Measurements from ENCODE around the gene SCFD2. TPM values are rescaled to one million over a fixed set of nuclear protein-coding genes. Genes with fewer than 3 reads are reported as not detected.
"Not testable (repeated sequence)": the region's sequence is repeated elsewhere in the genome, so short reads cannot be mapped to it uniquely, and the experiment has no call there.

The SCFD2 gene
- total RNA-seq, 2 donors from 2014 or later, result 19.3 to 26.7 TPM

- H3K36me3 Mint-ChIP-seq (ENCODE audit: low read depth), result no peaks in the 10 kb centered on the region
- H3K27ac Mint-ChIP-seq, result no peak overlapping the region
- ATAC-seq, result no peak
These were observed 143.9 kb downstream of the SCFD2 start for GRCh38 chr4:53221832-53222480.

DNA sequence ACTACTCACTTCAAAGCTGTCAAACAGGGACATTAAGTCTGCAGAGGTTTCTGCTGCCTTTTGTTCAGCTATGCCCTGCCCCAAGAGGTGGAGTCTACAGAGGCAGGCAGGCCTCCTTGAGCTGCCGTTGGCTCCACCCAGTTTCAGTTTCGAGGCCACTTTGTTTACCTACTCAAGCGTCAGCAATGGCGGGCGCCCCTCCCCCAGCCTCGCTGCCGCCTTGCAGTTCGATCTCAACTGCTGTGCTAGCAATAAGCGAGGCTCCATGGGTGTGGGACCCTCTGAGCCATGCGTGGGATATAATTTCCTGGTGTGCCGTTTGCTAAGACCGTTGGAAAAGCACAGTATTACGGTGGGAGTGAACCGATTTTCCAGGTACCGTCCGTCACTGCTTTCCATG lies 146.7 kb downstream of the SCFD2 start:
- not testable (repeated sequence) for DNase-seq; H3K27me3 Mint-ChIP-seq; H3K4me1 Mint-ChIP-seq; H3K9me3 ChIP-seq (ENCODE audit: control insufficient read depth, low read length, poor library complexity, severe bottlenecking); H3K36me3 Mint-ChIP-seq (ENCODE audit: low read depth); ATAC-seq; H3K27ac Mint-ChIP-seq; H3K4me3 Mint-ChIP-seq

More at GRCh38 chr4:53221832-53222480, 143.9 kb downstream of the SCFD2 start:
- Mint-ChIP-seq H3K27me3 (no peaks in the 10 kb centered on the region), H3K4me3 (no peak overlapping the region), H3K4me1 (no peaks in the 10 kb centered on the region)
- DNase-seq, result no peak
- H3K9me3 ChIP-seq (ENCODE audit: control insufficient read depth, low read length, poor library complexity, severe bottlenecking), result no peaks in the 10 kb centered on the region

- H3K9me3 ChIP-seq (ENCODE audit: control insufficient read depth, low read length, poor library complexity, severe bottlenecking), result no peaks in the 10 kb centered on the region
- ATAC-seq (no peak), DNase-seq (no peak)
- no peaks in the 10 kb centered on the region for H3K27me3 Mint-ChIP-seq
- no peak overlapping the region for H3K4me3 Mint-ChIP-seq
- H3K36me3 Mint-ChIP-seq (ENCODE audit: low read depth), result no peaks in the 10 kb centered on the region
- H3K4me1 Mint-ChIP-seq, result no peaks in the 10 kb centered on the region
- H3K27ac Mint-ChIP-seq, result no peak overlapping the region
These were observed 157.1 kb downstream of the SCFD2 start for GRCh38 chr4:53208753-53209152.

GRCh38 chr4:53205970-53206369 lies 159.9 kb downstream of the SCFD2 start:
- H3K9me3 ChIP-seq (ENCODE audit: control insufficient read depth, low read length, poor library complexity, severe bottlenecking), result no peaks in the 10 kb centered on the region
- Mint-ChIP-seq H3K36me3 (ENCODE audit: low read depth) (no peaks in the 10 kb centered on the region), H3K4me3 (no peak overlapping the region), H3K27ac (no peak overlapping the region), H3K4me1 (no peaks in the 10 kb centered on the region), H3K27me3 (no peaks in the 10 kb centered on the region)
- DNase-seq (no peak), ATAC-seq (no peak)

DNA sequence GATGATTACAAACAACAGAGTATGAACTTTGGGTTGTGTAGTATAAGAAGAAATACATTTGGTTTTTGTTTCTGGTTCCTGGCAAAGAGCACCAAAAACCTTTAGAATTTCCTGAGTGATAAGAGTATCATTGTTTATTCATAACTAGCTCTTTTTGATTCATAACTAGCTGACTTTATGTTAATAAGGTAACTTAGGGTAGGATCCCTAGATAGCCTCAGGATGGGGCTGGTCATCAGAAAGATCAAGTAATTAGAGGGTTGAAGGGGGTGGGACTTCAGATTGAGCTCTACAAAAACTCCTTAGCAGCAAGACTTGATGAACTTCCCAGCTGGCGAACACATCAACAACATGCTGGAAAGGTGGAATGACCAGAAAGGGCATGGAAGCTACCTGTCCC lies 166.5 kb downstream of the SCFD2 start:
- H3K9me3 ChIP-seq (ENCODE audit: control insufficient read depth, low read length, poor library complexity, severe bottlenecking), result no peaks in the 10 kb centered on the region
- Mint-ChIP-seq H3K36me3 (ENCODE audit: low read depth) (no peaks in the 10 kb centered on the region), H3K27me3 (no peaks in the 10 kb centered on the region), H3K4me3 (no peak overlapping the region), H3K27ac (no peak overlapping the region), H3K4me1 (peaks cover 4% of the 10 kb centered on the region)
- ATAC-seq, result no peak
- DNase-seq, result no peak

- no peak for ATAC-seq
- Mint-ChIP-seq H3K4me3 (no peak overlapping the region), H3K36me3 (ENCODE audit: low read depth) (no peaks in the 10 kb centered on the region)
These were observed 168.1 kb downstream of the SCFD2 start for GRCh38 chr4:53197772-53198142.

DNA sequence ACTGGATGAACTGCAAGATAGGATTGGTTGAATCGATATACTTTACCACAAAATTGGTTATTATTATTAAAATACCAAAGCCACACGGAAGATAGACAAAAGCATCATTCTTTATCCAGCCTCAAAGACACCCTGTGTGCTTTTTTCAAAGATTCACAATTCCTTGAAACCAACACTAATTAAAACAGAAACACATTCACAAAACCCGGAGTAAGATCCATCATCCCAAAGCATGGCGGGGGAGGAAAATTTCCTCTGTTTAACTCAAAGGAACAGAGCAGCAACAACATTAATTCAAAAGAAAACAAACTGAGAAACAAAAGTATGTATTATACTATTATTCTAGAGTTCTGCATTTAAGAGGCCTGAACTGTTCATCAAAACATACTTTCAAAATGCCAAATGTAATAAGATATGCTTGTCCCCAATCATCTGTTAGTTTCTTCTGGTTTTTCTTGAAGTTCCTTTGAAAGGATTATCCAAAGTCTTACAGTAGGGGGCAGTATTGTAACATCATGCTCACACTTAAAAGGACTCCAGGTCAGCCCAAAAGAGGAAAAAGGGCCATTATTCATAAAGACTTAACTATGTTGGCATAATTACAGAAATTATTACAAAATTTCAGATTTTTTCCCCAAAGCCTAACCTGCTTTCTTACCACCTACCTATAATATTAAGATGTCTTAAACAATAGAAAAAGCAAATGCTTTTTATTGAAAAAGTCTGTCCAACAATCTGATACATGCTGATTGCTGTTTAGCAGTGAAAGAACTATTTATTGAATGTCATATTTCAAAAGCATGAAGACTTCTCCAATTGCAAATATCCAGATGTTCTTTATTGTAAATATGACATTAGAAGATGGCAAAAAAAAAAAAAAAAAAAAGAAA lies 168.7 kb downstream of the SCFD2 start:
- Mint-ChIP-seq H3K36me3 (ENCODE audit: low read depth) (no peaks in the 10 kb centered on the region), H3K27me3 (no peaks in the 10 kb centered on the region), H3K4me1 (peaks cover 4% of the 10 kb centered on the region), H3K27ac (no peak overlapping the region), H3K4me3 (no peak overlapping the region)
- ATAC-seq, result no peak
- DNase-seq, result no peak
- no peaks in the 10 kb centered on the region for H3K9me3 ChIP-seq (ENCODE audit: control insufficient read depth, low read length, poor library complexity, severe bottlenecking)

More at GRCh38 chr4:53197772-53198142, 168.1 kb downstream of the SCFD2 start:
- DNase-seq, result no peak
- Mint-ChIP-seq H3K27me3 (no peaks in the 10 kb centered on the region), H3K4me1 (peaks cover 4% of the 10 kb centered on the region), H3K27ac (no peak overlapping the region)
- no peaks in the 10 kb centered on the region for H3K9me3 ChIP-seq (ENCODE audit: control insufficient read depth, low read length, poor library complexity, severe bottlenecking)

- Mint-ChIP-seq H3K36me3 (ENCODE audit: low read depth) (no peaks in the 10 kb centered on the region), H3K4me3 (no peak overlapping the region), H3K4me1 (peaks cover 4% of the 10 kb centered on the region), H3K27ac (no peak overlapping the region), H3K27me3 (no peaks in the 10 kb centered on the region)
- H3K9me3 ChIP-seq (ENCODE audit: control insufficient read depth, low read length, poor library complexity, severe bottlenecking), result no peaks in the 10 kb centered on the region
- DNase-seq (no peak), ATAC-seq (no peak)
These were observed 169.8 kb downstream of the SCFD2 start for GRCh38 chr4:53195815-53196661.

DNA sequence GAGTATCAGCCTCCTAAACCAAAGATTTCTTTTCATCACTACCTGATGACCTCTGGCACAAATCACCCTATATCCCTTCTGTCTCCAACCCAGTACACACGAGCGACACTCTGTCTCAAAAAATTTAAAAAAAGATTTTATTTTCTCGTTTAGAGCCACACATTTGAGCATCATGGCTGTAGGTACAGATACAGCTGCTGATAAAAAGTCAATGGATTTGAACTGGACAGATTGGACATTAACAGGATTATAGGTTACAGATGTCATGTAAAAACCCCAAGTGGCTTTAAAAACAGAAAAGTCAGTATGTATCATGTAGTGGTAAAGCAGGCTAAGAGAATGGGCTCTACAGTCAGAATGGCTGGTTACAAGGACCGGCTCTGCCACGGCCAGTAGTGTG lies 171.1 kb downstream of the SCFD2 start:
- H3K27me3 Mint-ChIP-seq, result no peaks in the 10 kb centered on the region
- no peak overlapping the region for H3K27ac Mint-ChIP-seq
- ATAC-seq (no peak), DNase-seq (no peak)
- H3K9me3 ChIP-seq (ENCODE audit: control insufficient read depth, low read length, poor library complexity, severe bottlenecking), result no peaks in the 10 kb centered on the region
- H3K4me1 Mint-ChIP-seq, result peaks cover 4% of the 10 kb centered on the region
- no peak overlapping the region for H3K4me3 Mint-ChIP-seq
- no peaks in the 10 kb centered on the region for H3K36me3 Mint-ChIP-seq (ENCODE audit: low read depth)

- ATAC-seq, result no peak
- peaks cover 2% of the 10 kb centered on the region for H3K4me1 Mint-ChIP-seq
- H3K27ac Mint-ChIP-seq, result no peak overlapping the region
- DNase-seq, result no peak
- H3K4me3 Mint-ChIP-seq, result no peak overlapping the region
- peaks cover 2% of the 10 kb centered on the region for H3K36me3 Mint-ChIP-seq (ENCODE audit: low read depth)
- no peaks in the 10 kb centered on the region for H3K27me3 Mint-ChIP-seq
- no peaks in the 10 kb centered on the region for H3K9me3 ChIP-seq (ENCODE audit: control insufficient read depth, low read length, poor library complexity, severe bottlenecking)
These were observed 172.8 kb downstream of the SCFD2 start for GRCh38 chr4:53193111-53193510.

DNA sequence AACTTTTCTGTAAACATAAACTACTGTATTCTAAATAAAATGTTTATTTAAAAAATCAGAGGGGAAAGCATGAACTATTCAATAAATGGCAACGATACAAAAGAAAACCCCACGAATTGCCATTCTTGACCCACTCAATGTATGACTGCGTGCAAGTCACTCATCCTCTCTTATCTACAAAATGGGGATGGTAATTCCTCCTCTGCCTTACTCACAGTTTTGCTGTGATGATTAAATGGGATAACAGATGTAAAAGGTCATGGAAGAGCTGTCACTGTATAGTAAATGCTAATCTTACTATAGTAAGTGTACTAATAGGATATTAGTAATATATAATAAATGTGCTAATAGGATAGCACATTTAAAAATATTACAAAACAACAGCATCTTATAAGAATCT lies 173.4 kb downstream of the SCFD2 start:
- Mint-ChIP-seq H3K36me3 (ENCODE audit: low read depth) (peaks cover 2% of the 10 kb centered on the region), H3K27ac (no peak overlapping the region), H3K4me3 (no peak overlapping the region), H3K4me1 (peaks cover 2% of the 10 kb centered on the region), H3K27me3 (no peaks in the 10 kb centered on the region)
- ATAC-seq (no peak), DNase-seq (no peak)
- H3K9me3 ChIP-seq (ENCODE audit: control insufficient read depth, low read length, poor library complexity, severe bottlenecking), result no peaks in the 10 kb centered on the region

DNA sequence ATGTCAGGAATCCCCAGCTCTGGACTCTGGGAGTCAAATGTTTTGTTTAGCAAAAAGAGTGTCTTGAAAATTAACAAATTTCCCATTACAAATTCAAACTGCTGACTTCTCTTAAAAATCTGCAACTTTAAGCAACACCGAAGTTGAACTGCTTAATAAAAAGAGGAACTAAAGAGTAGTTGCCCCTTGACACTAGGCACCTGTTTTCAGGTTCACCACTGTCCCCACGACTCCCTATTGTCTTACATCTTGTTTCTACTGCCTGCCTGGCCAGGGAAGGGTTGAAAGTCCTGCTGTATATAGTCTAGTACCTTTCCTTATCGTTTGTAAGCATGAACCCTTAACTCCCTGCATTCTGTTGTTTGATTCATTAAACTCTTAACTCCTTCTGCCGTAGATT lies 173.9 kb downstream of the SCFD2 start:
- Mint-ChIP-seq H3K4me3 (no peak overlapping the region), H3K27me3 (no peaks in the 10 kb centered on the region), H3K36me3 (ENCODE audit: low read depth) (peaks cover 2% of the 10 kb centered on the region), H3K27ac (no peak overlapping the region), H3K4me1 (peaks cover 2% of the 10 kb centered on the region)
- no peaks in the 10 kb centered on the region for H3K9me3 ChIP-seq (ENCODE audit: control insufficient read depth, low read length, poor library complexity, severe bottlenecking)
- no peak for DNase-seq
- no peak for ATAC-seq

DNA sequence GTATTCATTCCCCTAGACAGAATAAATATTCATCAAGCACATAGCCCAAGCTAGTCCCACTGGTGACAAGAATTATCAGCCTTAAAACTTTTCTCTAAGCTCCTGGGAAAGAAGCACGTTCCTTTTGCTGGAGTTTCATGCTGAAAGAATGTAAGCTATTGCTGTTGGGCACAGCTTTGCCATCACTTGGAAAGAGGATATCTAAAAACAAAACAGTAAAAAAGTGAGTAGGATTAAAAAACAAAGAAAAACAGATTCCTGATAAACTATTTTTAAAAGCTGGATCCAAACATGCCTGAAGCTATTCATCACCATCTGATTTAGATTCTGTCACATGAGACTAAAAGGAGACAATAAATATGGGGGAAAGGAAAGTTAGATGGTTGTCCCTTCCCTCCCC lies 176.8 kb downstream of the SCFD2 start:
- Mint-ChIP-seq H3K27ac (no peak overlapping the region), H3K4me1 (peaks cover 2% of the 10 kb centered on the region), H3K36me3 (ENCODE audit: low read depth) (peaks cover 6% of the 10 kb centered on the region), H3K27me3 (no peaks in the 10 kb centered on the region), H3K4me3 (no peak overlapping the region)
- no peaks in the 10 kb centered on the region for H3K9me3 ChIP-seq (ENCODE audit: control insufficient read depth, low read length, poor library complexity, severe bottlenecking)
- ATAC-seq (no peak), DNase-seq (no peak)

Data from T-helper 17 cell (primary cell).